ENCODE data around the gene TADA2A. TPM values are rescaled to one million over a fixed set of nuclear protein-coding genes. Genes with fewer than 3 reads are reported as not detected.
A peak's percentile ranks its signal among the peaks of the same experiment; 100 is the strongest.

TADA2A gene
- 10 to 100 TPM; 29.9 to 32.9 TPM for total RNA-seq

GRCh38 chr17:37406635-37407461 is at the start of gene TADA2A, which contains the start of gene ACACA:
Gene TADA2A (plus strand): TSS chr17:37406886. CDS start chr17:37411366, 4,480 bp downstream.
Gene ACACA (minus strand): TSS chr17:37406836. CDS start chr17:37406299, 537 bp downstream.
- ChIA-PET CTCF (interaction anchor here (0.6 to 1.9 kb wide), 4 partner anchors 12 to 34 kb away, joined by 3 to 5 read pairs (median 3); no protein-coding TSS in a partner anchor), POLR2A (interaction anchor here (0.6 to 1.1 kb wide), 3 partner anchors 15 to 84 kb away, joined by 3 read pairs; no protein-coding TSS in a partner anchor)
- Mint-ChIP-seq H3K4me3 (peak within 1 kb of the TSS; percentile 99), H3K27me3 (no peaks in the 10 kb centered on the region), H3K36me3 (ENCODE audit: low read depth) (peaks cover 45% of the 10 kb centered on the region), H3K4me1 (peaks cover 46% of the 10 kb centered on the region), H3K27ac (peak within 1 kb of the TSS; percentile 98), H3K9me3 (ENCODE audit: low read depth) (no peaks in the 10 kb centered on the region)
- intact Hi-C loops (cut with DNase I, micrococcal nuclease), result loop anchor here (1.0 to 5.0 kb wide), 10 partner anchors 23 to 1295 kb away; partner anchors contain the start of genes SYNRG (in 2 of the 2), AATF (in 1 of the 2), DUSP14 (in 1 of the 2) and GGNBP2 (in 1 of the 2)
- ATAC-seq, result peak; percentile 93
- peak; percentile 88 for DNase-seq

- no peaks in the 10 kb centered on the region for H3K27me3 Mint-ChIP-seq
- DNase-seq (peak; percentile 70), ATAC-seq (peak; percentile 18)
- H3K36me3 Mint-ChIP-seq (ENCODE audit: low read depth), result peaks cover 10% of the 10 kb centered on the region
- H3K9me3 Mint-ChIP-seq (ENCODE audit: low read depth), result no peaks in the 10 kb centered on the region
- ChIA-PET POLR2A (interaction anchor here (0.5 to 1.5 kb wide), 2 partner anchors 50 to 251 kb away, joined by 4 to 5 read pairs; no protein-coding TSS in a partner anchor), CTCF (interaction anchor here (1.5 to 3.9 kb wide), 2 partner anchors 16 to 53 kb away, joined by 3 to 22 read pairs; no protein-coding TSS in a partner anchor)
- H3K4me1 Mint-ChIP-seq, result peaks cover 23% of the 10 kb centered on the region
- intact Hi-C loops (cut with DNase I, micrococcal nuclease), result loop anchor here (2.0 kb wide), 2 partner anchors 49 to 871 kb away; partner anchors contain the start of genes ACACA (in 1 of the 2), TADA2A (in 1 of the 2) and ZNHIT3 (in 1 of the 2)
- peak overlapping the region; percentile 83 for H3K27ac Mint-ChIP-seq
- peak overlapping the region; percentile 88 for H3K4me3 Mint-ChIP-seq
Measured at GRCh38 chr17:37358098-37358829, 48.4 kb upstream of the TADA2A start.

- peak overlapping the region; percentile 83 for H3K27ac Mint-ChIP-seq
- ChIA-PET CTCF (interaction anchor here (0.5 to 3.9 kb wide), 5 partner anchors 14 to 197 kb away, joined by 3 to 22 read pairs (median 3); no protein-coding TSS in a partner anchor), POLR2A (interaction anchor here (0.5 to 1.5 kb wide), 3 partner anchors 50 to 1698 kb away, joined by 3 to 5 read pairs (median 4); no protein-coding TSS in a partner anchor)
- peaks cover 23% of the 10 kb centered on the region for H3K4me1 Mint-ChIP-seq
- H3K27me3 Mint-ChIP-seq, result no peaks in the 10 kb centered on the region
- H3K9me3 Mint-ChIP-seq (ENCODE audit: low read depth), result no peaks in the 10 kb centered on the region
- H3K36me3 Mint-ChIP-seq (ENCODE audit: low read depth), result peaks cover 7% of the 10 kb centered on the region
- ATAC-seq (peak; percentile 98), DNase-seq (peak; percentile 96)
- H3K4me3 Mint-ChIP-seq, result peak overlapping the region; percentile 88
- intact Hi-C loops (cut with DNase I, micrococcal nuclease), result loop anchor here (1.0 to 2.0 kb wide), 9 partner anchors 48 to 872 kb away; partner anchors contain the start of genes AATF (in 1 of the 2), ACACA (in 1 of the 2), DUSP14 (in 1 of the 2) and MRM1 (in 1 of the 2)
Measured at GRCh38 chr17:37358830-37359681, 47.6 kb upstream of the TADA2A start.

- ChIA-PET POLR2A (interaction anchor here (0.7 to 1.5 kb wide), 2 partner anchors 49 to 1697 kb away, joined by 3 to 4 read pairs; no protein-coding TSS in a partner anchor), CTCF (interaction anchor here (0.5 to 3.9 kb wide), 5 partner anchors 14 to 198 kb away, joined by 3 to 22 read pairs (median 3); no protein-coding TSS in a partner anchor)
- DNase-seq (no peak), ATAC-seq (no peak)
- peak overlapping the region; percentile 62 for H3K4me3 Mint-ChIP-seq
- intact Hi-C loops (cut with DNase I, micrococcal nuclease), result loop anchor here (1.0 to 2.0 kb wide), 9 partner anchors 47 to 873 kb away; partner anchors contain the start of genes AATF (in 1 of the 2), ACACA (in 1 of the 2), DUSP14 (in 1 of the 2) and MRM1 (in 1 of the 2)
- H3K27me3 Mint-ChIP-seq, result no peaks in the 10 kb centered on the region
- peak overlapping the region; percentile 72 for H3K27ac Mint-ChIP-seq
- H3K9me3 Mint-ChIP-seq (ENCODE audit: low read depth), result no peaks in the 10 kb centered on the region
- H3K36me3 Mint-ChIP-seq (ENCODE audit: low read depth), result peaks cover 7% of the 10 kb centered on the region
- peaks cover 23% of the 10 kb centered on the region for H3K4me1 Mint-ChIP-seq
Measured at GRCh38 chr17:37359682-37360188, 47.0 kb upstream of the TADA2A start.

- ChIA-PET POLR2A (interaction anchor here (0.6 kb wide), 1 partner anchor 874 kb away, joined by 3 read pairs; the partner anchor contains the start of gene ZNHIT3), CTCF (interaction anchor here (1.0 to 3.9 kb wide), 3 partner anchors 14 to 35 kb away, joined by 3 to 22 read pairs (median 8); no protein-coding TSS in a partner anchor)
- peaks cover 23% of the 10 kb centered on the region for H3K4me1 Mint-ChIP-seq
- no peaks in the 10 kb centered on the region for H3K9me3 Mint-ChIP-seq (ENCODE audit: low read depth)
- no peak for ATAC-seq
- H3K27ac Mint-ChIP-seq, result no peak overlapping the region
- H3K27me3 Mint-ChIP-seq, result no peaks in the 10 kb centered on the region
- no peak for DNase-seq
- intact Hi-C loops (cut with DNase I, micrococcal nuclease), result no loop called here
- H3K4me3 Mint-ChIP-seq, result no peak overlapping the region
- peaks cover 7% of the 10 kb centered on the region for H3K36me3 Mint-ChIP-seq (ENCODE audit: low read depth)
Measured at GRCh38 chr17:37360632-37361031, 46.1 kb upstream of the TADA2A start.

GRCh38 chr17:37361543-37361942 is 45.1 kb upstream of the TADA2A start:
- Mint-ChIP-seq H3K27me3 (no peaks in the 10 kb centered on the region), H3K9me3 (ENCODE audit: low read depth) (no peaks in the 10 kb centered on the region), H3K4me1 (peaks cover 23% of the 10 kb centered on the region), H3K4me3 (no peak overlapping the region), H3K27ac (no peak overlapping the region), H3K36me3 (ENCODE audit: low read depth) (peaks cover 6% of the 10 kb centered on the region)
- CTCF ChIA-PET, result interaction anchor here (0.7 to 3.9 kb wide), 5 partner anchors 13 to 47 kb away, joined by 3 to 22 read pairs (median 3); no protein-coding TSS in a partner anchor
- ATAC-seq, result no peak
- POLR2A ChIA-PET, result interaction anchor here (0.6 kb wide), 2 partner anchors 405 to 875 kb away, joined by 3 to 11 read pairs; partner anchors contain the start of gene ZNHIT3
- intact Hi-C loops (cut with DNase I, micrococcal nuclease), result no loop called here
- DNase-seq, result no peak

- H3K27me3 Mint-ChIP-seq, result no peaks in the 10 kb centered on the region
- H3K4me1 Mint-ChIP-seq, result no peaks in the 10 kb centered on the region
- H3K9me3 Mint-ChIP-seq (ENCODE audit: low read depth), result no peaks in the 10 kb centered on the region
- ATAC-seq (no peak), DNase-seq (no peak)
- H3K27ac Mint-ChIP-seq, result no peak overlapping the region
- ChIA-PET POLR2A (no interaction called here), CTCF (no interaction called here)
- H3K4me3 Mint-ChIP-seq, result no peak overlapping the region
- intact Hi-C loops (cut with DNase I, micrococcal nuclease), result no loop called here
- H3K36me3 Mint-ChIP-seq (ENCODE audit: low read depth), result no peaks in the 10 kb centered on the region
Measured at GRCh38 chr17:37365589-37365988, 41.1 kb upstream of the TADA2A start.

GRCh38 chr17:37368577-37368976 is 38.1 kb upstream of the TADA2A start:
- intact Hi-C loops (cut with DNase I, micrococcal nuclease), result no loop called here
- Mint-ChIP-seq H3K36me3 (ENCODE audit: low read depth) (no peaks in the 10 kb centered on the region), H3K9me3 (ENCODE audit: low read depth) (no peaks in the 10 kb centered on the region), H3K4me1 (peaks cover 3% of the 10 kb centered on the region), H3K4me3 (no peak overlapping the region), H3K27ac (no peak overlapping the region), H3K27me3 (no peaks in the 10 kb centered on the region)
- CTCF ChIA-PET, result interaction anchor here (1.1 to 2.3 kb wide), 2 partner anchors 9 to 10 kb away, joined by 5 read pairs; no protein-coding TSS in a partner anchor
- ATAC-seq (no peak), DNase-seq (no peak)
- POLR2A ChIA-PET, result no interaction called here

- intact Hi-C loops (cut with DNase I, micrococcal nuclease), result loop anchor here (1.0 to 10.0 kb wide), 5 partner anchors 24 to 770 kb away; no protein-coding TSS in a partner anchor
- H3K27ac Mint-ChIP-seq, result no peak overlapping the region
- POLR2A ChIA-PET, result no interaction called here
- ATAC-seq (peak; percentile 98), DNase-seq (peak; percentile 82)
- no peak overlapping the region for H3K4me3 Mint-ChIP-seq
- H3K27me3 Mint-ChIP-seq, result no peaks in the 10 kb centered on the region
- CTCF ChIA-PET, result interaction anchor here (0.5 to 3.3 kb wide), 44 partner anchors 9 to 771 kb away, joined by 3 to 22 read pairs (median 4); partner anchors contain the start of genes SYNRG and TADA2A
- H3K36me3 Mint-ChIP-seq (ENCODE audit: low read depth), result no peaks in the 10 kb centered on the region
- peaks cover 5% of the 10 kb centered on the region for H3K4me1 Mint-ChIP-seq
- no peaks in the 10 kb centered on the region for H3K9me3 Mint-ChIP-seq (ENCODE audit: low read depth)
Measured at GRCh38 chr17:37373530-37374159, 33.0 kb upstream of the TADA2A start.
